SHP77 treated with DMSO at 0.1 percent for 48 hours (cell line): ENCODE data around the gene AMOT.

Experiments used
- DNase-seq: peaks from one replicate; lab custom pipeline; 2025; lab: John Stamatoyannopoulos, UW

The AMOT gene

DNA sequence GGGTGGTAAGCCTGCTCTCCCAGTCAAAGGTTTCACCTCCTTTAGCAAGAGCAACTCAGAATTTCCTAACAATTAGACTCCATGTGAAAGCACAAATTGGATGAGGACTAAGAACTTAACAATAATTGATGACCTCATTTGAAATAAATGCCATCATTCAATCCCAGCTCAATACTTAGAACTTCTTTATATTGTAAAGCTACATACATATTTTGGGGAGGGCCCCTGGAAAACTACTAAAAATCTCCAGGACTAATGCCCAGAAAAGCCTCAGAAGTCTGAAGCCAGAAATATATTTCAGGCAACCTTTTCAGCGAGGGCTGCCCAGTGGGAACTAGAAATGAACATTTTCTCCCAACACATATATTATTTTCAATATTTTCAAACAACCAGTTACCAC, 38.1 kb downstream of the AMOT start:
- DNase-seq, result no peak

DNA sequence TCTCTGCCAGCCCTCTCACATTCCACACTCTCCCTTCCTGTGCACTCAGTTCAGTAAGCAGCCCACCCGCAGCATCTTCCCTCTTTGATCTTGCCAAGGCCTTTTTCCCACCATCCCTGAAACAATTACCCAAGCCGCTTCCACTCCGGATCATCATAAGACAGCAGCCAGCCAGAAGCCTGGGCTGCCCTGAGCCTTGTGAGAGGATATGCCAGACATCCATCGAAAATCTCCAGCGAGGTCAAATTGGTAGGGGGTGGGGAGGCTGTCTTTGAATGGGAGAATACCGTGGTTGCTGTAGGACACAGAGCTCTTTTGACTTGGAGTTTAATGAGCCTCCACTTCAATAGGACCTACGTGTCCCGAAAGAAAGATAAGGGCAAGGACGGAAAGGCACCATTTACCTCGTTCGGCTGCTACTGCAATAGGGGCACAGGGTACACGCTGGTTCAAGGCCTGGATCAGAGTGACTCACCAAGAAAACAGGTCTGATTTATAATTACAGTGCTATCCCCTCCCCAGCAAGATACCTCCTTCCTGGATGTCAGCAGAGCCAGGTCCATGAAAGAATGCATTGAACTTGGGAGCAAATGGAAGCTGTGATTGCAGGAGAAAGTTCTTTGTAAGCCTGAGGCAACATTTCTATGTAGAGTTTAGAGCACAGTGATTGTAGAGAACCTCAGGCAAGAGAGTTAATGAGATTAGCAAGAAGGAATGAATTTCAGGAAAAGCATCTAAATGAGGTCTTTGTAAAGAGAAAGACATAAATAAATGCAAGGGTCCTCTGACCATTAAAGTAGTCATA, 39.5 kb downstream of the AMOT start:
- no peak for DNase-seq

DNA sequence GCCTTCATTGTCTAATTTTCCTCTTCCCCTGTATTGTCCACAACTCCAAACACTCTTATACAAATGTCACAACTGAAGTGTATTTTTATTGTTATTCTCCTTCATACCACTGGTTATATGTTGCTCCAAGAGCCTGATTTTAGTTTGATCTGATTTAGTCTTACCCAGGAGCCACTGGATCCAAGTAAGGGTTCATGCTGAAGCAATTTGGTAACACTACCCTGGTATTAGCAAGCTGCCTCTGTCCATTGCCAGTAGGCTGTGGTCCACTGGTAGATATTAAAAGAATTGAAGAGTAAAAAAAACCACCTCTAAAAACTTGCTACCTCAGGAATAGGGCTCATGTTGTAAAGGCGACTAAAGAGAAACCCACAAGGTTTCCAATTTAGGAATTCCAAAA, 41.2 kb downstream of the AMOT start:
- DNase-seq, result no peak

DNA sequence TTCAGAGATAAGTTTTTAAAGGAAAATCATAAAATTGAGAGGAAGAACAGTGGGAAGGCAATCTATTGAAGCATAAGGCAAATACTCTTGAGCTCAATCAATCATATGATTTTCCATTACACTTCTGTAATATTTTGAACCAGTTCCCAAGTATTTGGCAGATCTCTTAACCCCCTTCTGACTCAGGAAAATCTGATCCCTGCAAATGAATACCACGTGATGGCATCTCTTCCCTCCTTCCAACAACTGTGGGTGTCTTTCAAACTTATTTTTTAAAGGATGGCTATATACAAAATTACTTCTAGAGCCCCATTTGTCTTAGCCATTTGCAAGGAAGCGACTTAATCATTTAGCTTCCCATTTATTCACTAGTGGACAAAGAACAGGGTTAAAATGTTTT, 41.9 kb downstream of the AMOT start:
- no peak for DNase-seq

DNA sequence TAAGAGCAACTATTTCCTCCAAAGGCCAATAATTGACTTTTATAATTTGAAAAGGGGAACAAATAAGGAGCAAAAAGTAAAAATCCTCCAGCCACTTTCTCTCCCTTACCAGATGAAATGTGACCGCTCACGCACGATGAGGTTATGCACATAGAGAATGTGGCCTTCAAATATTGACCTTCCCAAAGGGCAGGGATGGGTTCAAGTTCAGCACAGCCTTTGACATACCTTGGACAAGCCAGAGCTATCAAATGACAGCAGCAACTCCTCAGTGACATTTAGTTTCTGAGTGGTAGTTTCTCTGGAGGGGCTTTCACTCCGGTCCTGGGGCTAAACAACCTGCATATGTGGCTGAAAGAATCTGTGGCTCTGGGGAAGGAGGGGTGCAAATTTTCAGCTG, 50.7 kb downstream of the AMOT start:
- no peak for DNase-seq

DNA sequence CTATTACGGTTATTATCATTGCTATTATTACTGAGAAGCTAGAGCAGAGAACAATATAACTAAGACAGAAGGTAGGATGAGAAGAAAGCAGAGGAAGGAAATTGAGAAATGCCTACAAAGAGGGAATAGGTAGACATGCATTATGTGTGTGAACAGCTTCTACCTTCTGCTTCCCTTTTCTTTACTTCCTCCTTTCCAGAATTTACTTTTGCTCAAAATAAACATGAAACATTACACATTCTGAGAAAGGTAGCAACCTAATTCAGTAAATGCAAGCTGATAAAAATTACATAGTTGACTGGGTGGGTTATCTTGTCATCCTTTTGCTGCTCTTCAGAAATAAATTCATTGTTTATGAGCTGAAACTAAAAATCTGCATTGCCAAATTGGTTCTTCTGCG, 54.6 kb downstream of the AMOT start:
- DNase-seq, result no peak

DNA sequence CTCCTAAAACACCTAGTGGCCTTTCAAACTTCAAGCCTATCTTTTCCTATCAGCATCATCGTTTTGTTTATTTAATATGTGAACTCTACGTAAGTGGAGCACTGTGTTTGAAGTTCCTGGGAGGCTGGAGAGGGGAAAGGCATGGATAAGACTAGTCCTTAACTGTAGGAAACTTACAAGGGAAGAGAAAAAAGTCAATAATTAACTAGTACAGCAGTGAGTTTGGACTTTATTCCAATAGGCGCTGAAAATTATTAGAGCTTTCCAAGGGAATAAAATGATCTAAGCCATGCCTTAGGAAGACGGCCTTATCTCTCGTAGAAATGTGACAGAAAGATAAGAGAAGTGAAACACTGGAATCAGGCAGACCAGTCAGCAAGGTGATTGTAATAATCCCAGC, 55.3 kb downstream of the AMOT start:
- DNase-seq, result no peak

DNA sequence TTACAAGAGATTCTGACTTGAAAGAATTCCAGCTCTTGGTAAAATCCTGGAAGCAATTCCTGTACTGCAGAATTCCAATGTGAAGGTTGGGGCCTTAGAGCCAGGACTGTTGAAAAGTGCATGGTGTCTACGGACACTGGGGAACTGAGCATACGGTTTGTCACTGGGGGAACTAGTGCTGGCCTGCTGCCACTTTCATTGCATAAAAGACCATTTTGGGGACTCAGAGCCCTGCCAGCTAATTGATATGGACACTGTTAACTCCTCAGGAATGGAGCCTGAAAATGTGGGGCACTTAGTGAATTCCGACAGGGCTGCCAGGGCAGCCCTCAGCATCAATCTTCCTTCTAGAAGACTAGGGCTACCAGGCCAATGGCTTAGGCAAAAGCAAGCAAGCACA, 55.9 kb downstream of the AMOT start:
- no peak for DNase-seq

DNA sequence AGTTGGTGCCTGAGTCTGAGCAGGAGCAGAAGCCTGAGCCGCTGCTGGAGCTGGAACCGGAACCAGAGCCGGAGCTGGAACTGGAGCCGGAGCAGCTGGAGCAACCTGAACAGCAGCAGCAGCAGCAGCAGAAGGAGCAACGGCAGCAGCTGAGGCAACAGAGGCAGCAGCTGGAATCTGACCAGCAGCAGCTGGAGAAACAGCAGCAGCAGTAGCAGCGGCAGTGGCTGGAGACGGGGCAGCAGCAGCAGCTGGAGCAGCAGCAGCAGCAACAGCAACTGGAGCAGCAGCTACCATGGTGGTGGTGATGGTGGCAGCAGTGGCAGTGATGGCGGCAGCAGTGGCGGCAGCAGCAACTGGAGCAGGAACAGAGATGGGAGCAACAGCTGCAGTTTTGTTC, 61.5 kb downstream of the AMOT start:
- DNase-seq, result no peak

DNA sequence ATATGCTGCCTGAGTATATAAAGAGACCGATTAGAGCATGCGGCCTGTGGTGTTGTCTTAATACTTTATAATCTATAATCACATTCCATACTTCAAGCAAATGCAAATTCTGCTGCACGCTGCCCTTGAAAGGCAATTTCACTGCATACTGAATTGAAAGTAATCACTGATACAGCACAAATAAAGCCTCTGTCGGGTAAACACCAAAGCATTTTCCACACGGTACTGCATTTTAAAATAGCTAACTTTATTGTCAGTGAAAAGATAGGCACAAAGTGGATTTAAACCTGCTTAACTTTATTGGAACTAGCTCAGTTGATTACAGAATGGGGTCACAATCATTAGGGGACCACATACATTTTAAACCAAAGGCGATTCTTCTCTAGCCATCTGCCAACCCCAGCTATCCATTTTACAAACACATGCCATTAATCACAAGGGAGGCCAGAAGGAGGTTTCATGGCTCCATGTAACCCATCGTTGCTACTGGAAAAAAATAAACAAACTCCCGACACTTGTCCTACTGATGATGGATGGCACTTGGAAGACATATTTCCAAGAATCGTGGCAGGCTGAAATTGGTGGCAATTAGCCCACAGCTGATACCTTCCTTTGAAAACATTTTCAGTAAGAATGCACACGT, 65.9 kb downstream of the AMOT start:
- DNase-seq, result no peak

DNA sequence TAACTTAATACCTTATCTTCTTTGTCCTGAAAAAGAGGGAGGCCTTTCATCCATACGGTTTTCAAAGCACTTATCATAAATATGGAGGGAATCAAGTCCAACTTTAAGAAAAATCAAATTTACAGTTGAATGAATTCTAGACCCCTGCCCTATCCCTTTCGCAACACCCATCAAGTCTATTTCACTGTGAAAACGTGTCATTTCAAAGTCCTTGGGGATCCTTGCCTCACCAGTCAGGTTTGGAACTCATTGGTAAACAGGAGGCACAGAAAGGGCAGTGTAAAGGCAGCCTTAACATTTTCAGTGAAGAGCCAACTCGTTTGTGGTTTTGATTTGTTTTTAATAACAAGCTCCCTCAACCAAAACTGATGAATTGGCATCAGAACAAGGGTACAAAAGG, 66.5 kb downstream of the AMOT start:
- DNase-seq, result no peak

DNA sequence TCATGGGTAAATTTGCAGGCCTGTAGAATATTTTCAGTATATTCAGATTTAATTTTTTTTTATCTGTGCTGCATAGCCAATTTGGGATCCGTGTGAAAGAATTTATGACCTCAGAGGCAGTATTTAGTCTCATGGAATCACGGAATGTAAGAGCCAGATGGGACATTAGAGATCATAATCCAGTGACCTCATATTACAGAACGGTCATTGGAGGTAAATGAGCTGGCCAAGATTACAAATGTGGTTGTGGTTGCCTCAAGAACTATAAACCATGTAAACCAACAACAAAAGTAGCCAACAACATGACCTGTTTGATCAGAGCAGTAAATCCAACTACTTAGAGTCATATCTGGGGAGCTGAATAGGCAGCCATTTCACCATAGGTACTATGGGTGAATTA, 71.6 kb downstream of the AMOT start:
- no peak for DNase-seq

DNA sequence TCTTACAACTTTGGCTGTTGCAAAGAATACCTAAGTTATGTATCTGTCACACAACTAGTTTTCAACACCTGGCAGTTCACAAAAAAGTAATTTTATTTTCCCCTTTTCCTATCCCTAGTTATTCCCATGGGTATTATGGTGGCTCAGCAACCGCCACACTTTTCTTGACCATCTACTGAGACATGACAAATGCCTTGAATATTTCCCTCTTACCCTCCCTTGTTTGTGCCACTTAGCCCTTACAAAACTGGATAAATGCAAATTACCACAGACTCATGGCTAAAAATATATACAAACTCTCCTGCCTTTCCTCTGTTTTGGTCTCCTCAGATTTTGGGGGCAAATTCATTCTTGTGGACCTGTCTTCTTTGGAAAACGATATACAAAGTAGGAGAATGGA, 72.1 kb downstream of the AMOT start:
- DNase-seq, result no peak

DNA sequence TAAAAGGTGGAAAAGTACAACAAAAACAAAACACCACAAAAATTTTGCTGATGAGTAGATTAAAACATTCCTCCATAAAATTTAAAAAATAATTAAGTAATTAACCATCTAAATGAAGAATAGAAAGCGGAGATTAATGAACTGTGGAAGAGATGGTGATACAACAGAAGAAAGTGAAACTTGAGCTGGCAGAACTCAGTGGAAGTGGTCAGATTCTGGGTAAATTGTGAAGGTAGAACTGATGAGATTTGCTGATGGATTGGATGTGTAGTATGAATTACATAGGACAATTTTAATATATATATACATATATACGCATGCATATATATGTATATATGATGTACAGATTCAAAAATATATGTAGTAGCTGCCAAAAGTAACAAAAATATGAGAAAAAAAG, 73.9 kb downstream of the AMOT start:
- DNase-seq, result no peak

DNA sequence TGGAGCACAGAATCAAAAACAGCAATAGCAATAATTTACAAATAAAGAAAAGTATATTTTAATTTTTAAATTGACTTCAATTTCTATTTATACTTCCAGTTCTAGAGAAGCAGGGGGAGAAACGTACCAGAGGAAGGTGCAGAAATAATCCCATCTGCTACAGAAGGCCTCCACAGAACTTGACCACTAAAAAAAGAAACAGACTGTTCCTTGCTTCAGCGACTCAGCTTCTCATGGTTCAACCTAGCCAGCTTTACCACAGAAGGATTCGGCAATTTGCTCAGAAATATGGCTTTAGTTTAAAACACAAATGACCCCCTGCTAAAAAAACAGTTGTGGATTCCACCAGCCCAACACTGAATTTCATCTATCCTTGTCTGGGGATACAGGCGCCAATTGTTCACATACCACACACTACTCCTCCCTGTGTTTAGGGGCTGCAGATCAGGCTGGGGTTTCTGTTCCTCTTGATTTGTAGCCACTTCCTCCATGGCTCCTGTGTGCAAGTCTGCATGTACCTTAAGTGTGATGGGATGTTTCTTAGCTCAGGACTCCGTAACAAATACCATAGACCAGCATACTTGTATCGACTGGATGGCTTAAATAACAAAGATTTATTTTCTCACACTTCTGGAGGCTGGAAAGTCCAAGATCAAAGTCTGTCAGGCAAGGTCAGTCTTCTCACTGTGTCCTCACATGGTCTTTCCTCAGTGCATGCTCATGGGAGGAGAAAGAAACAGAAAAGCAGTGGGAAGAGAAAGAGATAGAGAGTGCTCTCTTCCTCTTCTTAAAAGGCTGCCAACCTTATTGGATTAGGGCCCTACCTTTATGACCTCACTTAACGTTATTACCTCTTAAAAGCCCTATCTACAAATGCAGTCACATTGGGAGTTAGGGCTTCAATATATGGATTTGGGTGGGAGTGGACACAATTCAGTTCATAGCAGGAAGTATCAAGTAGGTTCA, 79.1 kb downstream of the AMOT start:
- no peak for DNase-seq

DNA sequence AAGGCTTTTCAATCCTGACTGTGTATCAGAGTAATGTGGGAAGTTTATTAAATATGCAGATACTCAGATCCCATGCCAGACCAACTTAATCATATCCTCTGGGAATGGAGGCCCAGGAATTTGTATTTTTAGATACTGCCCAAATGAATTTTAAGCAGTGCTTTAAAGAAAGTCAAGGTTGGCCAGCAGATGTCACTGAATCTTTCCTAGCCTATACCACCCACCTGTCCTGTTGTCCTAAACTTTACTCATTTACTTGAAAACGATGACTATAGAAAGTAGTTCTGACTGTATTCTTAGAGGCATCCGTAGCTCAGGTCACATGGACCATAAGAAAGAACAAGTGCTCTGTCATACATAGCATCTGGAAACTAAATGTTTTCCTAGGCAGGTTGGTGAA, 79.9 kb downstream of the AMOT start:
- DNase-seq, result no peak

DNA sequence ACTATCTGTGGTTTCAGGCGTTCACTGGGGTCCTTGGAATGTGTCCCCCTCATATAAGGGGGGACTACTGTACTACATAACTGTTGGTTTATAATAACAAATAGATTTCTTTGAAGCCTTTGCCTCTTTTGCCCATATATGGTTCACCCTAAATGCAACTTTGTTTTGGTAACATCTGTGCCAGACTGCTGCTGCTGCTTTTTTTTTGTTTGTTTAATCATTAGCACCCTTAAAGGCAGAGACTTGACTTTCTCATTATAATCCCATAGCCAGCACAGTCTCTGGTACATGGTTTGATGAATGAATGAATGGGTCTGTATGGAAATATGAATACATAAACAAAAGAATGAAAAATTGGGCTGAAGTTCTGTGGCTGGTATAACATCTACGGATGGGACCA, 80.7 kb downstream of the AMOT start:
- DNase-seq, result no peak

DNA sequence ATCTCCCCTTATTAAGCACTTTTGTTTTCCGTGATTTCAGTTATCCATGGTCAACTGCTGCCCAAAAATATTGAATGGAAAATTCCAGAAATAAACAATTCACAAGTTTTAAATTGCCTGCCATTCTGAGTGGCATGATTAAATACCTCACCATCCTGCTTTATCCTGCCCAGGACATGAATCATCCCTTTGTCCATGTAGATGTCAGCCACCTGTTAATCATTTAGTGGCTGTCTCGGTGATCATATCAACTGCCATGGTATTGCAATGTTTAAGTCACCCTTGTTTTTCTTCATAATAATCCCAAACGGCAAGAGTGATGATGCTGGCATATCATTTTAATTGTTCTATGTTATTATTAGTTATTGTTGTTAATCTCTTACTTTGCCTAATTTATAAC, 81.1 kb downstream of the AMOT start:
- DNase-seq, result no peak

DNA sequence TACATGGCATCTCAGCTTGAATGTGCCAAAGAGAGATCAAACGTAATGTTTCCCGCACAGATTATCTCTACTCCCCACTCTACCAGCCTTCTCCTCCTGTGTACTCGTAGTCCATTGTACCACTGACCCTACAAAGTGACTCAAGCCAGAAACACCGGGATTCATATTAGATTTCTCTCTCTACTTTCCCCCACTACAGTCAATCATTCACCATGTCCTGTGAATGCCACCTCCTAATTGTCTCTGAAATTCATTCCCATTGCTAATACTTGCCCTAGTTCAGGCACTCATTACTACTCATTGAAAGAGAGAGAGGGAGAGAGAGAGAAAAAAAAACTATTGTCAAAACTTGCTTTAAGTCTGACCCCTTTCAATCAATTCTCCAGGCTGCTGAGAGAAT, 82.7 kb downstream of the AMOT start:
- no peak for DNase-seq

DNA sequence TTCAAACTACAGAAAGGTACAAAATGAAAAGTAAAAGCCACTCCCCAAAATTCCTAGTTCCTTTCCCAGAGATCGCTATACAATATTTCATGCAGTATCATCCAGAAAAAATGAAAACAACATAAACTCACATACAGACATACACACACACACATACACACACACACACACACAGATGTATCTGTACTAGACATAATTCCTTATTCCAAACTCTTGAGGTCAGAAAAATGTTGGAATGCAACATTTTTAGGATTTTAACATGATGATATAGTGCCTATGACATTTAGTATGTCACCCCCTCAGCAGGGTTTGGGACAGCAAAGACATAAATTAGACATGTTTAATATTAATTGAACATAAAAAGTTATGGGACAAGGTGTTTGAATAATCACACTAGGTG, 87.5 kb downstream of the AMOT start:
- no peak for DNase-seq

DNA sequence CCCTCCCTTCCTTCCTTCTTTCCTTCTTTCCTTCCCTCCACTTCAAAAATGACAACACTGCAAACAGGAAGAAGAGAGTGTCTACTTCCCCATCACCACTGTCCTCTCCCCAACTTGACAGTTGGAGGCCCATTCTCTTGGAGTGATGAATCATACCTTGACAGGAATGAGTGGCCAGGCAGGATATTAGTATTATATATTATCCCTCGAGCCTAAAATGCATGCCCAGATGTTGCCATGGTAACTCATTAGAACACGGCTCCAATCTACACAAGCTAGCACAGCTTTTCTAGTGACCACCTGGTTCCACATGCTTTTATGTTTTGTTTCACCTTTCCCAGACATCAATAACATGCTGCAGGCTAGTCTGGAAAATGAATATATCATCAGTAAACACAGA, 89.6 kb downstream of the AMOT start:
- no peak for DNase-seq

DNA sequence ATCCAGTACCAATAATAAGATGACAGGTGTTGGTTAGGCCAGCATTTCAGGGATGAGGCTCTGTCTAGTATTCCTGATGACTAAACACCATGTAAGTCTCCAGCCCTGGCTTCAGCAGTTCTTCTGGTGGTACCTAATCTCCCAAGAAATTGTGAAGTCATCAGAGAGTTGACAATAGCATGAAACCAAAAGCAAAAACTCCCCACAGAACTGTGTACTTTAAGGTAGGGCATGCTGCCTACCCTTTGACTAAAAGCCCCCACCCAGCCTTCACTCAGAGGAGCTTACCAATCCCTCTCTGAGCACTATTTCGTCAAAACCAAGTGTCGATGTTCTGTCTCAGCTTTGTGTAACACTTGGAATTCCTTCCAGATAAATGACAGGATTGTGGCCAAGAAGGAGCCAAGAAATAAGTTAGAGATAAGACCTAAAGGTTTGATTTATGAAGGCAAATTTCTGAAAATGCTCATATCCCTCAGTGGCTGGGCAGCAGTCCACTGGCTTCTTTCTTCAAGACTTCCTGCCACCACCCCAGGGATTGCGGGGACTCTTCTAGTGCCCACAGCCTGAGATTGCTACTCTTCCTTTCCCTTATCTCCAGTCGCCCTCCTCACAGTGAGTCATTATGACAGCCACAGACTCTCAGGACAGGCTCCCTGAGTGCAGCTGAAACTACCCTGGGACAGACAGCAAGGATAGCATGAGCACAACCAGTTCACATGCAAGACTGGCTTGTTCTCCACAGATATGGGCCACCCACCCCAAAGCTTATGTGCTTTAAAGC, 93.6 kb downstream of the AMOT start:
- no peak for DNase-seq
